Measurements from ENCODE around the gene BMPER. TPM values are rescaled to one million over a fixed set of nuclear protein-coding genes. Genes with fewer than 3 reads are reported as not detected.

Gene BMPER
- not detected for total RNA-seq

GRCh38 chr7:33905389-33906032 lies at the start of gene BMPER:
TSS of gene BMPER (plus strand) at chr7:33905539. CDS start at chr7:33905614, 75 bp downstream.

All from activated naive CD4-positive, alpha-beta T cell treated with anti-CD3 and anti-CD28 coated beads, Interleukin-2, amount 10 ng/mL, durations not matched to agents 5 hours and 36 hours (primary cell).